GM18861 (cell line): ENCODE results near the gene EPHB2.

Experiments used
- ATAC-seq: cut with Tn5 transposase; IDR thresholded peaks from one replicate; pipeline ENCODE4 v1.9.1; 2021; ENCODE audit not compliant: unreplicated experiment

EPHB2 gene

DNA sequence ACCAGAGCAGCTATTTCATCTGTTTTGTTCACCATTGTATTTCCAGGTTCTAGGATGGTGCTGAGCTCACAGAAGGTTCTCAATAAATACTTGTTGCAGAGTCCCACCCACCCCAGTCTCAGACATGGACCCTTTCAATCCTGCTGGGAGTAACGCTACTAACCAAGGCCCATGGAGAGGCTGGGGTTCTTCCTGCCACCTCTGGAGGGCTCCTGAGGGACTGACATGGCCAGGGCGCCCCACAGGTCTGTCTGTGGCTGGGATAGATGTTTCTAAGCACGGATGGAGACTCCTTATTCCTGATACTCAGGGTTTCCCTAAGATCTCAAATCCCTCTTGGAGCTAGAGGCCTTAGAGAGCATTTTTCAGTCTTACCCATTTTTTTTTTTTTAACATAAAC lies 87.4 kb downstream of the EPHB2 start:
- no peak for ATAC-seq

DNA sequence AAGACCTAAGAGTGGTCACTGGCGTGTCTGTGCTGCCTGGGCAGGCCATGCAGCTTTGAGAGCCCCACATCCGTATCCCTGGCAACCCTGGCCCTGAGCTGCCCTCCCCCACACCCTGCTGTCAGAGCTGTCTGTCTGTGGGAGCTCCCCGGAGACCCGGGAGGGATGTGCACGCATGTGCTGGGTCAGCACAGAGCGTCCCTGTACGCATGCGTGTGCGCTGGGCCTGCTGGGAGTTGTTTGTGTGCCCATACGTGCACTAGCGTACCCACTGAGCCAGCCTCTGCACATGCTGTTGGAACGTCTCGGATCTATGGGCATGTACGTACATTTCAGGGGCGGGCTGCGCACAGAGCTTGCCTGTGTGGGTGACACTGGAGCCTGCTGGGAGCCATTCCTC lies 89.3 kb downstream of the EPHB2 start:
- no peak for ATAC-seq

DNA sequence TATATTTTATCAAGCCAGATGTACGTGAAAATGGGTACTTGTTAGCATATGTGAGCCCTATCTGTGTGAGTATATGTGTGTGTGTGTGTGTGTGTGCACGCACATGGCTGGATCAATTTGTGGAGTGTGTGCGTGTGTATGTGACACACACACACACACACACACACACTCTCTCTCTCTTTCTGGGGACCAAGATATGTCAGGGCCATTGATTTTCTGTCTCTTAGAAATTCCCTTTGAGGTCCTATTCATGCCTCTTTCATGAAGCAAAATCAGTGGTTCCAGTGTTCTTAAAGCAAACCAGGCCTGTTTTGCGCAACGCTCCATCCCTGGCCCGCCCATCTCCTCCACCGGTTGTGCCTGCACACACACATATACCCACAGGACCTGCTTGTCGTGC lies 90.0 kb downstream of the EPHB2 start:
- ATAC-seq, result no peak

DNA sequence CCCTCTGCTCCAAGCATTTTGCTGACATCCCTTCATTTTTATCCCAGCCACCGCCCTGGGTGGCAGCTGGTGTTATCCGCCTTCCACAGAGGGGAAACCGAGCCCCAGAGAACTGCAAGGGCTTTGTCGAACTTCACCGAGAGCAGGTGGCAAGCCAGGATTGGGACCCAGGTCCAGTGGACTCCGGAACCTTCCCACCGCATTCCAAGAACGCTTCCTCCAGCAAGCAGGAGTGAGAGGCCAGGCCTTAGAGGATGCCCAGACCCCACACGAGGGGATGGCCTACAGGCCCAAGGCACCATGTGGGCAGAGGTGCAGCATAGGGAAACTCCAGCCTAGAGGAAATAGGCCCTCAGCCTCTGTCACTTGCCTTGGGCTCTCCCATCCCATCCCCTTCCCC lies 90.7 kb downstream of the EPHB2 start:
- ATAC-seq, result no peak

DNA sequence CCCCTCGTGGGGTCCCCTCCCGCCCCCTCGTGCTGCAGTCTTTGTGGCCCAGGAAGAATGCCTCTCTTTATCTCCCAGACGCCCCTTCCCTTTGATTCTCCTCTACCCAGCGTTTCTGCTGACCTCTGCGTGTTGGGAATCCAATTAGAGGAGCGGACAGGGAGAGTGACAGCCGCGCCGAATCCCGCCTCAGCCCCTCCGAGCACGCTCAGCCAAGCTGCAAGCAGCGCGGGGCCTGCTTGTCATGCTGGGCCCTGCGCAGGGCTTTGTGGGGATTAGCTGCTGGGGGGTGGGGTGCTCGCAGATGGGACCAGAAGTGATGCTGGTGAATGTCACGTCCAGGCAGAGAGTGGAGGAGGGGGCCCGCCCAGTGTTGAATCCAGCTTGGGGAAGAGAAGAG lies 91.1 kb downstream of the EPHB2 start:
- ATAC-seq, result no peak

DNA sequence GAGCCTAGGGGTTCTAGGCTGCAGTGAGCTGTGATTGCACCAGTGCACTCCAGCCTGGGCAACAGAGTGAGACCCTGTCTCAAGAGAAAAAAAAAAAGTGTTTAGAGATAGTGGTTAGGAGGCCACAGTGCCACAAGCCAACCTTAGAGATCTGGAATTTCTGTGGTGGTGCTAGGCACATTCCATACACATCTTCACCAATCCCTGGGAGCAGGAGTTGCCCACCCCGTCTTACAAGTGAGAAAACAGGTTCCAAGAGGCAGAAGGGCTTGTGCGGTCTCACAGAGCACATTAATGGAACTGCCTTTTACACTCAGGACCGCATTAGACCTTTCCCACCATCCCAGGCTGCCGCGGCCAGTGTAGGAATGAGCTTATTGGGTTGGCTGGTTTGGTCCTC lies 93.2 kb downstream of the EPHB2 start:
- ATAC-seq, result no peak

DNA sequence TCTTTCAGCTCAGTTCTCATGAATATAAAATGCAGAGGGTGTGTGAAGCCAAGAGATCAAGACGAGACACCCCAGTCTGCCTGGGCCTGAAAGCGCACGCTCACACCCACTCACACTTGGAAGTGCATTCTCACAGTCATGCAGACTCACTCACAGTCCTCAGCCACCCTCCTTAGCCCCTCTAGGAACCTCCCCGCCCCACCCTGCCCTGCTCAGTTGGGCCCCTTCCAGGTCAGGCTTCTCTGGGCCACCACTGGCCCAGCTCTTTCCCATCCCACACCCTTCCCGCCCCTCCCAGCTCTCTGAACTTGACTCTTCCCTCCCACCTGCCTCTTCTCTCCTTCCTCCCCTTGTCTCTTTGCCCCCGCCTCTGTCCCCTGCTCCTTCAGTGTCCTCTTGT lies 93.8 kb downstream of the EPHB2 start:
- ATAC-seq, result no peak

DNA sequence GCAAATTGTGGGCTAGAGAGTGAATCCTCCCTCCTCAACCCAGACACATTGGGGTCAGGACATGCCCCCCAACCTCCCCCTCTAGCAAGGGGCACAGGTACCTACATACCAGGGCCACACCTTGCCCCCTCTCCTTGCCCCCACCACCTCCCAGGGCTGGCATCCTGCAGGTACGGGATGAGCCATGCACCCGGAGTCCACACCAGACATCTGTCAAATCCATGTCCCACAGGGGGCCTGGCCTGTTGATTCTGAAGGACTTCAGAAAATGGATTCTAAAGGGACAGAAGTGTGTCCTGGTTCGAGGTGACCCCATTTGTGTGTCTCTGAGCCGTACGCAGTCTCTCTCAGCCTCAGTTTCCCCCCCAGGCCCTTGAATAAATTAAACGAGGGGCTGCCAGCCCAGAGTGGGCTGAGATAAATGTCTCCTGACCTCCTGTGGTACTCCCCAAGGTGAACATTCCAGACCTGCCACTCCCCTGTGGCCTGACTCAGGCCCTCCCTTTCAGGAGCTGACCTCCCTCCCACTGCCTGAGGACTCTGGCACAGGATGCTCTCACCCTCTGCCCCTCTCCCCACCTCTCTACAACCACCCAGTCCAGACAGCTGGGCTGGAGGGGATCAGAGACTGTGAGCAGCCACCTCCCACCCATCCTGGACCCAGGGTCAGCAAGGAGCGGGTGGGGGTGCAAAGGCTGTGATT lies 94.5 kb downstream of the EPHB2 start:
- no peak for ATAC-seq

DNA sequence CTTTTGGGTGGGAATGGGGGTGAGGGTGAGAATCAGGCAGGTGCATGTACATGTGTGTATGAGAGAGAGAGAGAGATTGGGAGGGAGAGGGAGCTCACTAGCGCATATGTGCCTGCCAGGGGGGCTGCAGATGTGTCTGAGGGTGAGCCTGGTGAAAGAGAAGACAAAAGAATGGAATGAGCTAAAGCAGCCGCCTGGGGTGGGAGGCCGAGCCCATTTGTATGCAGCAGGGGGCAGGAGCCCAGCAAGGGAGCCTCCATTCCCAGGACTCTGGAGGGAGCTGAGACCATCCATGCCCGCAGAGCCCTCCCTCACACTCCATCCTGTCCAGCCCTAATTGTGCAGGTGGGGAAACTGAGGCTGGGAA lies 95.0 kb downstream of the EPHB2 start:
- ATAC-seq, result no peak

DNA sequence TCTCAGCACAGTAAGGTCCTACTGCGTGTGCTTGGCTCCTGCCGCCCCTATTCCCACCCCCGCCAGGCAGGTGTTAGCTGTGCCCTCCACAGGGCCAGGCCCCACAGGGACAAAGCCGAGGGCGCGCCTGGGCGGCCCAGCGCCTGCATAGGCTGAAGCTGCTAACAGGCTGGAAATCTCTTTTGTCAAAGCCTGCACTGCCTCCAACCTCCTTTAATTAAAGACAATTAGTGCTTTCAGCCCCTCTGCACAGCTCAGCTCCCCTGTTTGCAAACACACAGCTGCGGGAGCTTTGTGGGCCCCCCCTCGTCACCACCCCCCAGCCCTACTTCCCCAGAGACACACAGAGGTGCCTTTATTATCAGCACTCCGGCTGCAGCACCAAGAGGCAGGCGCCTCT lies 95.9 kb downstream of the EPHB2 start:
- ATAC-seq, result no peak

DNA sequence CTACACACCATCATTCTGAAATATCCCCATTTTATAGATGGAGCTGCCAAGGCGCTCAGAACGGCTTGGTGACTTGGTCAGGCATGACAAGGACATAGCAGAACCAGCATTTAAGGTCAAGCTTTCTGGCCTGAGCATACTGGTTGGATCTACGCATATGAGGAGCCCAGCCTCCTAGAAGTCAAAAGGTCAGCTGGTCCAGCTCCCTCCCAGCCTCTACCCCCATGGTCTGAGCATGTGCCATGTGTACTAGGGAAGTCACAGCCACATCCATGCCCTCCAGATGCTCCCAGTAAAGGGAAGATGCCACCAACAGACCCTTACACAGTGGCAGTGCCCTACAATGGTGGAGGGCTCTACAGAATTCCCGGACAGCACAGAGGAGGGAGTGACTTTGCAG lies 96.7 kb downstream of the EPHB2 start:
- ATAC-seq, result no peak

DNA sequence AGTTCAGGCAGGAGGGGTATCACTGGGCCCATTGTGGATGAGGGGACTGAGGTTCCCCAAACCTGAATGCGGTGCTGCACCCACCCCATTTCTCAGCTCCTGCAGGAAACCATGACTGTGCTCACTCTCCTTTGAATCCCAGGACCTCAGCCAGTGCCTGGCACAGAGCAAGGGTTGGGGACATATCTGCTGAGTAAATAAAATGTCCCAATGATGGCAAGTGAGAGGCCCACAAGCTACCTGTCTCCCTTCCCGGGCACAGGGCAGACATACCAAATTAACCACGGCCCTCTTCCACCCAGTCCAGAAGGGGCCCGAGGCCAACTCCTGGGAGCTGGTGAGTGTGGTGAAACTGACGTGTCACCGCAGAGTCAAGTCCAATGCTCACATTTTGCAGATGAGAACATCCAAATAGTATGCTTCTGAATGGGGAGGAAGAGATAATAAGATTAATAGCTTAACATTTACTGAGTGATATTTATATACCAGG lies 97.6 kb downstream of the EPHB2 start:
- no peak for ATAC-seq

DNA sequence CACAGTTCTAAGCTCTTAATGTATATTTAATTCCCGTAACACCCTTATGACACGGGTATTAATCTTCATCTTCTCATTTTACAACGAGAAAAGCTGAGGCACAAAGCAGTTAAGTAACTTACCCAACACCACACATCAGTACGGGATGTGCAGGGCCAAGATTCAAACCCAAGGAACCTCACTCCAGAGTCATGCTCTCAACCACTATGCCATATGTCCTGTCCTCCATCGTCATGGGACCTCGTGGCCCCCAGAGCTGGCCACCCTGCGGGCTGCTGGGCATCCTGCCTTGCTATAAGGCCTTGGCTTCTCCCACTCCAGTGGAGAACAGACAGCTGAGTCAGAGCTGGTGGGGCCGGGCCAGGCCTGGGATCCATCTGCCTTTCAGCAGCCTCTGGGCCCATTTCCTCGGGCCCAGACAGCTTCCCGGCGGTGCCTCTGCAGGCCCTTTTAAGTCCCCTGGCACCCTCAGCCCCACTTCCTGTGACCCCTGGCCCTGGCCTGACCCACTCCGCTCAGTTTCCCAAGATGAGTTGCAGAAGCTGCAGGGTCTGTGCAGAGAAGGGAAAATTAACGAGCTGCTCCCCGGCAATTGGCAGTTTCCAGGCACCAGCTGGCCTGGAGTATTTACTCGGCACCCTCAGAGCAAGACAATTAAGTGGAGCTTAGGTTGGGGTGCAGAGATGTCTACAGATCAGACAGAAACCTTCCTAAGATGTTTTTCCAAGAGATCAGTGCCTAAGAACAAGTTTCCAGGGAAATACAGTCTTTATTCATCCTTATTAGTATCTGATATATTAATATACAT lies 98.2 kb downstream of the EPHB2 start:
- no peak for ATAC-seq

DNA sequence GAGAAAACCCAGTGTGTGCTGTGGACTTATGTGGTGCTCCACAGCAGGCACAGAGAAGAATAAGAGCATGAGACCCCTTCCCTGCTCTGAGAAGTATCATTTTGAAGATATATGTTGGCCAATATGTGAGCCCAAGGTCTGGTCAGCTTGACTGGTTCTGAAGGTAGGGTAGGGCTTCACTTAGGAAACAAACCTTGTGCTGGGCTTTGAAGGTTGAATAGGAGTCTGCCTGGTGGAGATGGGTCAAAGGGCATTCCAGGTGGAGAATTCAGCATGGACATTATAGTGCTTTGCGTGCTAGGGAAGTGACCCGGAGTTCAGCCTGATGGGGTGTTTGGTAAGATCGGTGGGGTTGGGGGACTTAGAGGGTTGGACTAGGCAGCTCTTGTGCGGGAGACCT lies 99.1 kb downstream of the EPHB2 start:
- ATAC-seq, result no peak

DNA sequence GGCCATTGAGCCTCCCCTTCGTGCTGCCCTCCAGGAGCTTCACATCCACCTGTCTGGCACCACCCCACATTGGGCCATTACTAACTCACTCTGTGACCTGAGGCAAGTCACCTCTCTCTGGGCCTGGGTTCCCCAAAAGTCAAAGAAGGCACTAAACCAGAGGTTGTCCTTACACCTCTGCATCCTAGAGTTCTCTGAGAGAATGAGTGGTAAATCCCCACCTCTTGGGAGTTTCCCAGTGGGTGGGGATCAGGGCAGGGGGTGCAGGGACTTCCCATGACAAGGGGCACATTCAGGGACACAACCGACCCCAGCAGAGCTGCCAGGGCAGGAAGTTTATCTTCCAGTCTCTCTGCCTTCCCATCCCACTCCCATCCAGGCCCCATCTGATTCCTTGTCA lies 99.7 kb downstream of the EPHB2 start:
- ATAC-seq, result no peak

DNA sequence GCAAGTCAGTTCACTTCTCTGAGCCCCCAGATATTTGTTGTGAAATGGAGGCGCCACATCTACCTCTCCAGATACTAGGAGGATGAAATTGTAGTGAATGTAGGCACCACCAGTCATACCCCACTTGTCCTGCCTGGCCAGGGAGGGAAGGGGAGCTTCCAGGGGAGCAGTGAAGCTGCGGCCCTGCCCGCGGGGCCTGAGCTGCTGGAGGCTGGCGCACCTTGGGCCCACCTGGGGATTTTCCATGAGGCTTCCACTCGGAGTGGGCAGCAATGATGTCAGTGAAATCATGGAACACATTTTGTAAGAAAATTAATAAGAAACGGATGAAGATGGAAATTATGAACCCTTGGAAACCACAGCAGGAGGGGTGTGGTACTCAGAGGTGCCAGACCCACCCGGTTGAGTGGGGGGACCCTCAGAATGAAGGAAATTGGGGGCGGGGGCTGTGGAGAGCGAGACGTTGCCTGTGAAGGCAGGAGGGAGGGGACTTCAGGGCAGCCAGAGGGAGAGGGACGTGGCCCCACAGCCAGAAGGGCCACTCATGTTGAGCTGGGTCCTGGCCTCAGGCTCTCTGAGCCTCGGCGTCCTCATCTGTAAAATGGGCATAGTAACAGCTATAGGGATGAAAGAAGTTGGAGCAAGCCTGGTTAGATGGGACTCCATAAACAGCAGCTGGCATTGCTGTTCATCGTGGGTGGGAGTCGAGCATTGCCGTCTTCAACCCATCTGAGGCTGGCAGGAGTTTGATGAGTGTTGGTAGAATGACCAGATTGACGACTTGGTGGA lies 101.6 kb downstream of the EPHB2 start:
- ATAC-seq, result no peak

DNA sequence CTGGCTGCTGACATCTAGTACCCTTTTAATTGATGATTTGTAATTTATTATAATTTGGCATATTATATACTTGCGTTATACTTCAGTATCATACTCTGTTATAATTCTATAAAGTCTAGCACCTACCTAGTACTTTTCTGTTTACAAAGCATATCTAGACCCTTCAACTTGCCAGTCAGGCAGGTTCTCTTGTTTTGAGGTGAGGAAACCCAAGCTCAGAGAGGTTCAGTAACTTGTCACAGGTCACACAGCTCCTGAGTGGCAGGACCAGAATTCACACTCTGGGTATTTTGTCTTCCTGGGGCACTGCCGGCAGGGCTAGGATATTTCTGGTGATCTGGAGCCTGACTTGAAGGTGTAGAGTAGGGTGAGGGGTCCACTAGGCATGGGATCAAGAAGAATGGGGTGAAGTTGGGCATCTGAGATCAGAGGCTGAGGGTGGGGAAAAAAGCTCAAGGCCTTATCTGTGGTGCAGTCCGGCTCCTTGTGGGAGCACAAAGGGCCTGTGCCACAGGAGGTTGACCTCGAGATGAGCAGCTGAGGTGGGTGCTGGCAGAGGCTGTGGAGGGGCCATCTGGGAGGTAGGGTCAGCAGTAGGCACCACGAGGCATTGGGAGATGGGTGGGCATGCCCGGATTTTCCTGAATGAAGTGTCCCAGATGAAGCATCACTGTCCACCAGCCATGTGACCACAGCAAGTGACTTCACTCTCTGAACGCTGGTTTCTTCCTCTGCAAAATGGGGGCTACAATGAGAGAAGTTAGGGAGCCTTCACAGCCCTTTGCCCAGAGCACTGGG lies 102.6 kb downstream of the EPHB2 start:
- ATAC-seq, result no peak

DNA sequence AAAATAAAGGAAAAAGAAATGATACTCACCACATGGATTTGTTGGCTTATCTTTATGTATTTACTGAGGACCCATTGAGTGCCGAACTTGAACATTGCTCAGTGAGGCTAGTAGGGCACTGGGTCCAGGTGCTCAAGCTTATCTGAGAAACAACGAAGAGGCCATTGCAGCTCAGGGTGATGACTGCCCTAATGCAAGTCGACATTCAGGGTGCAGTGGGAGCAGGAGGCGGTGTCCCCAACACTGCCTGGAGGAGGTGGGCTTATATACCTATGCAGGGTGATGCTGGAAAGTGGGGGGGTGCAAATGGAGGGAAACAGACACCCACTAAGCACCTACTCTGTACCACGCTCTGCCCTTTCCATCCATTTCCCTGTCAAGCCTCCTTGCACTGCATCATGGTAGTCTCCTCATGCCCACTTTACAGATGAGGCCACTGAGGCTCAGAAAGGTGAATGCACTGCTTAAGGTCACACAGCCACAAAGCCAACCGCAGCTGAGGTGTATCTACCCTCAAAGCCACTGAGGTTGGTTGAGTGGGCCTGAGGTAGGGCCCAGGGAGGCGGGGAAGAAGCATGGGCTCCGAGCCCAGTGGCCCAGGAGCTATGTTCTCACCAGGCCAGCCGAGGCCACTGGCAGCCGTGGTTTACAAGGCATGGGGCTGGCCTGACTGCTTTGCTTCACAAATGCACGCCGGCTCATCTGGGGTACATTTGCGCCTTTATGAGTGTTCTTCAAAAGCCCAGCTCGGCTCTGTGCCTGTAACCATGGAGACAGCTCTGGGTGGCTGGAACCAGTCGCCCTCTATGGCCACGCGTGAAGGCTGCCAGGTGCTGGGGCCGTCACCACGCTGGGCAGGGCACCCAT lies 103.8 kb downstream of the EPHB2 start:
- no peak for ATAC-seq

DNA sequence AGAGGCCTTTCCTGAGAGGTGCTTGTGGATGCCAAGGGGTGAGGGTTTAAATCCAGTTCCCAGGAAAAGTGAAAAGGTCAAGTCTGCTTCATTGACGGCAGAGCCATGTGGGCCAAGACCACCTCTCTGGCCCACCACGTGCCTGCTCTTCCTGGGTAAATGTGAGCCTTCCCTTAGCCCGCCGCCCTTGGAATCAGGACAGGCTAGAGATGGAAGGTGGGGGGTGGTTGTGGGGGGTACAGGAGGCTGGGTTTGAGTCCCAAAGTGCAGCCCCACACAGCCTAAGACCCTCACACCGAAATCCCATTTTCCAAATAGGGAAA lies 104.4 kb downstream of the EPHB2 start:
- no peak for ATAC-seq

DNA sequence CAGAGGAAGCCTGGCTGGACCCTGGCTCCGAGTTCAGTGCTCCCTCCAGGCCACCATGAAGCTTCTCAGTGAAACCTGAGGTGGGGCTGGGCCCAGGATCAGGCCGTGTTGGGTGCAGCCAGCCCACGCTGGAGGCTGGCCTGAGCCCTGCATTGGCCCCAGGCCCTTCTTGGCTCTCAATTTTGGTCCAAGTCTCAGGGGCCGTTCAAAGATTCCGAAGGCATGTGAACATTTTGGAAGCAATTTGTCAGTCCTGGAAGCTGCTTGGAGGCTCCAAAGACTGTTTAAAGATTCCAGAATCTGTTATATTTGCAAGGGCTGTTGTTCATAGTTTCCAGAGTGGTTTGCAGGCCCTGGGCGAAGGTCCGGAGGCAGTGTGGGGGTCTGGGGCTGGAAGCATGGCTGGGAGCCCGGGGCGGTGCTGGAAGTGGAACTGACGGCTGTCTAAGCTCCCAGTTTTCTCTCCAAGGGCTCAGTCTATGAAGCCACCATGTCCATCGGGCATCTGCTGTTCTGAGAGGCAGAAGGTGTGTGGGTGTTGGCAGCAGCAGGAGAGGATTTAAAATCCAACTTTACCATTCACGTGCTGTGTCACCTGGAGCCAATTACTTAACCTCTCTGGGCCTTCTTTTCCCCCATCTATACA lies 104.9 kb downstream of the EPHB2 start:
- ATAC-seq, result no peak
